Activated T-helper 2 cell treated with anti-CD3 and anti-CD28 coated beads, Interferon-gamma antibody, Interleukin-2, Interleukin-4, amounts not matched to agents 10 μg/mL and 5 μg/mL and 100 μg/mL, durations not matched to agents 14 hours and 24 hours and 36 hours (primary cell): ENCODE measurements around the gene KCNT2. TPM values are rescaled to one million over a fixed set of nuclear protein-coding genes. Genes with fewer than 3 reads are reported as not detected.

Source experiments
- DNase-seq: peaks from one replicate; pipeline ENCODE4 v3.0.0; 2021; ENCODE audit warnings: low spot score
- H3K27ac Mint-ChIP-seq: one replicate; pipeline ENCODE4 v1.8.0; 2021; ENCODE audit warnings: mixed read lengths
- H3K27me3 Mint-ChIP-seq: one replicate; pipeline ENCODE4 v1.8.0; 2021; ENCODE audit warnings: low read depth, mixed read lengths
- H3K36me3 Mint-ChIP-seq: one replicate; pipeline ENCODE4 v1.8.0; 2021; ENCODE audit warnings: low read depth, mixed read lengths
- H3K4me1 Mint-ChIP-seq: one replicate; pipeline ENCODE4 v1.8.0; 2021; ENCODE audit warnings: low read depth, mixed read lengths
- H3K4me3 Mint-ChIP-seq: one replicate; pipeline ENCODE4 v1.8.0; 2021; ENCODE audit warnings: low read depth, mild to moderate bottlenecking, moderate library complexity, mixed read lengths
- H3K9me3 Mint-ChIP-seq: one replicate; pipeline ENCODE4 v1.8.0; 2021; ENCODE audit warnings: mixed read lengths
- intact Hi-C: fragments of 100-400 bp; cut with micrococcal nuclease; formaldehyde crosslinking; loops from one replicate; pipeline ENCODE4 v1.15.1; 2023
- total RNA-seq: library from RNA; stranded (reverse); gene quantifications from 2 replicates; pipeline ENCODE4 v1.2.3, GENCODE V29; 2022

KCNT2 gene
- total RNA-seq, 1 donor from 2014 or later: not detected

DNA sequence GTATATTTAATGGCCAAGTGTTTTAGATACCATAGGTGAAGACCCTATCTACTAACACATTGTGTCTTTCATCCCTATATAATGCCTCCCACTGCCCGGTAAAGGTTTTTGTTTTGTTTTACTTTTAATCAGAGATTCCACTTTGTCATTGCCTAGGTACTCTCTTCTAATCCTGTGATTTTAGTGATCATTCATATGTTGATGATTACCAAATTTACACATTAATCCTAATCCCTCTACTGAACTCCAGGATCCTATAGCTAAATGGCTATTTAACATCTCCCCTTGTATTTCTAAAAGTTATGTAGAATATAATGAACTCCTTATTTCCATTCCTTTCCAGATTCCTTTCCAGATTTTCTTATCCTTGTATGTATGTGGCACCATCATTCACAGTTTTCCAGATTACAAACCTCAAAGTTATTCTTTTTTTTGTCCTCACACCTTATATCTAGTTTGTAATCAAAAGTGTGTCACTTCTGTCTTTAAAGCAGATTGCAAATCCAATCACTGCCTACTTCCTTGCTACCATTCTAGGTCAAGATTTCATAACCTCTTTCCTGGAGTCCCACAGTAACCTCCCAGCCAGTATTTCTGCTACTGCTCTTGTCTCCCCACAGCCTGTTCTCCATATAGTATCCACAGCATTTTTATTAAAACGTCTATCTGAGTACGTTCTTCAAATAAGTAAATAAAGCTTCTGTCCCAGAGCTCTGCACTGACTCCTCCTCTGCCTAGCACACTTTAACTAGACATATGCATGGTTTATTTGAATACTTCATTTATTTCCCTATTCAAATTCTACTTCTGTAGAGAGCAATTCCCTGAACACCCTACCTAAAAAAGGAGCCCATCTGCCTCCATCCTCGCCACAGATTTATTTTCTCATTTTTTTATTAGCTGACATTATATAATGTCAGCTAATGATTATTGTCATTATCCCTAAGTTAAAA is 157.8 kb downstream of the KCNT2 start:
- H3K4me3 Mint-ChIP-seq: no peak overlapping the region

DNA sequence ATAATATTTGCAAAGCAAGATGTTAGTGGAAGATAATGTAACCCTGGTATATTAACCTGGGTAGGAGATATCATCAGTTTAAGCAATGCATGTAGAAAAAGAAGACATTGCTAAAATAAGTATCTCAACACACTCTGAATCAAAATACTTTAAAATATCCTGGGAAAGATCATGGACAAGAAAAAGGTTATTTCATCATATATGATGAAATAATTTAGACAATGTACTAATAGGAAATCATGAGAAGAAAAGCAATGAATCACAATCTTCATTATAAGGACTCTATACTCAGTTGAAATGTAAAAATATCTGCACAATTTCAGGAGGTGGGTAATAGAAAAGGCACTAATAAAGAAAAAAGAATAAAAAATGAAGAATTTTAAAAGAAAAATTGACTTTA is 158.8 kb downstream of the KCNT2 start:
- no peaks in the 10 kb centered on the region for H3K4me1 Mint-ChIP-seq

More for the DNA sequence above, 157.8 kb downstream of the KCNT2 start:
- no peak for DNase-seq
- Mint-ChIP-seq H3K27me3 (no peaks in the 10 kb centered on the region), H3K9me3 (no peaks in the 10 kb centered on the region), H3K4me1 (no peaks in the 10 kb centered on the region), H3K27ac (no peak overlapping the region), H3K36me3 (no peaks in the 10 kb centered on the region)
- intact Hi-C loops: no loop called here

DNA sequence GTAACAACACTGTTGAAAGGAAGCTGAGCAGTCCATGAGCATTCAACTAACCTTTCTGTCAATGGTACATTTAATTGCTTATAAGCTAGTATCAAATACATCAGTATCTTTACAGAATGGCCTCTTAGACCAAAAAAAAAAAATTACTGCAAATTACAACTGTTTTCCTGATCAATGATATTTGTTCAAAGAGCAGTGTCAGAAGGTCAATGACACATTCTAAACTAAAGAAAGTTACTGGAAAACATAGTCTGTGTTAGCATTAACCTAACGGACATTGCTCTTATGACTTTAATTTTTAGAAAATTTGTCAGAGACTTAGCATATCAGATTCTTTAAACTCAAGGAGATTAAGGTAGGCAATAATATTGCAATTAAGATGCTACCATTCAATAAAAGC is 162.5 kb downstream of the KCNT2 start:
- no peaks in the 10 kb centered on the region for H3K27me3 Mint-ChIP-seq
- H3K4me3 Mint-ChIP-seq: no peak overlapping the region
- no peak overlapping the region for H3K27ac Mint-ChIP-seq
- no peaks in the 10 kb centered on the region for H3K36me3 Mint-ChIP-seq
- H3K4me1 Mint-ChIP-seq: no peaks in the 10 kb centered on the region
- intact Hi-C loops: no loop called here
- no peak for DNase-seq
- H3K9me3 Mint-ChIP-seq: no peaks in the 10 kb centered on the region

More for the DNA sequence above, 158.8 kb downstream of the KCNT2 start:
- Mint-ChIP-seq H3K27me3 (no peaks in the 10 kb centered on the region), H3K27ac (no peak overlapping the region), H3K9me3 (no peaks in the 10 kb centered on the region), H3K36me3 (no peaks in the 10 kb centered on the region), H3K4me3 (no peak overlapping the region)
- intact Hi-C loops: no loop called here
- no peak for DNase-seq

DNA sequence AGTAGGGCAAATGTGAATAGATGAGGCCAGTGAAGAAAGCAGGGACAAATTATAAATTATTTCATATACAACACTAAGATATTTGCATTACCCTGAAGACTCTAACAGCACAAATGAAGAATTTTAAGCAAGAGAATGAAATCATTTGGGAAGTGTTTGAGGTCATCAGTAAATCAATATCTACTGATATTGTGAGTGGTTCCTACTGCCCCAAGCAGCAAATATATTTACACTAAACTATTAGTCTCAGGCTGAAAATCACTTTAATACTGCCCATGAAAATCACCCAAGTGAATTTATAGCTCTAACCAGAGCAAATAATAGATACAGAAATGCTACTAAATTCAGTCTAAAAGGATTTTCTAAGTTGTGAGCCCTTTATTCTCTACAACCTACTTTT is 163.6 kb downstream of the KCNT2 start:
- H3K9me3 Mint-ChIP-seq: no peaks in the 10 kb centered on the region
- H3K4me1 Mint-ChIP-seq: no peaks in the 10 kb centered on the region
- no peak for DNase-seq
- no peak overlapping the region for H3K4me3 Mint-ChIP-seq
- no peaks in the 10 kb centered on the region for H3K36me3 Mint-ChIP-seq
- no peaks in the 10 kb centered on the region for H3K27me3 Mint-ChIP-seq
- intact Hi-C loops: no loop called here
- no peak overlapping the region for H3K27ac Mint-ChIP-seq

DNA sequence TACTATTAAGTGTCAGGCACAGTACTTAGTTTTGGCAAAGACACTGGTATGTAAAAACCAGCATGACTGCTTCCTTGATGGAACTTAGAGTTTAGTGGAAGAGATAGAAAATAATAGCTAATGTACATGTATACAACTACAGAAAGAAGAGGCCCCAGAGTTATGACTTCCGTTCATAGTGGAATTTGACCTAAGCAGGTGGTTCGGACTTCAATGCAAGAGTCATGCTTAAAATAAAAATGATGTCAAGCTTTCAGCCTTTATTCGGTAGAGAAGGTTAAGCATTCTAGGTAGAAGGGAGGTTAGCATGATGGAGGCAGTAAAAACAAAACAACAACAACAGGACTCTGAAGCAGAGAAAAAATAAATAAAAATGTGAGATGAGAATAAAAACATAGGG is 165.9 kb downstream of the KCNT2 start:
- Mint-ChIP-seq H3K4me1 (no peaks in the 10 kb centered on the region), H3K4me3 (no peak overlapping the region), H3K27ac (no peak overlapping the region), H3K36me3 (no peaks in the 10 kb centered on the region), H3K27me3 (no peaks in the 10 kb centered on the region), H3K9me3 (no peaks in the 10 kb centered on the region)
- intact Hi-C loops: no loop called here
- DNase-seq: no peak

DNA sequence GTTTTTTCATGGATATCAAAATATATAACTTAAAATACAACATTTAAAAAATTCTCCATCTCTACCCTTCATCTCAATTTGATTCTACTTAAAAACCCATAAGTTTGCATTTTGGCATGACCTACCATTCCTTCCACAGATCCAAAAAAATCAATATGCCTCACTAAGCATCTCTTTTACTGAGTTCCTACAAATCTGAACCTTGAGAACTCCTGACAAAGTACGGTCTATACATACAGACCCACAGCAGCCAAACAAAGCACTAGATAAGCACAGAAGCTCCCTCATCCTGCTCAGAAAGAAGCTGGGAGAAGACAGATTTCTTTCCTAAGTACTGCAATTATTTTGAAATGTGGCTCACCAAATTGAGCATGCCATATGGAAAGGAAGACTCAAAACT is 167.5 kb downstream of the KCNT2 start:
- Mint-ChIP-seq H3K36me3 (no peaks in the 10 kb centered on the region), H3K4me1 (no peaks in the 10 kb centered on the region), H3K4me3 (no peak overlapping the region), H3K27ac (no peak overlapping the region), H3K27me3 (no peaks in the 10 kb centered on the region), H3K9me3 (no peaks in the 10 kb centered on the region)
- no peak for DNase-seq
- intact Hi-C loops: no loop called here

DNA sequence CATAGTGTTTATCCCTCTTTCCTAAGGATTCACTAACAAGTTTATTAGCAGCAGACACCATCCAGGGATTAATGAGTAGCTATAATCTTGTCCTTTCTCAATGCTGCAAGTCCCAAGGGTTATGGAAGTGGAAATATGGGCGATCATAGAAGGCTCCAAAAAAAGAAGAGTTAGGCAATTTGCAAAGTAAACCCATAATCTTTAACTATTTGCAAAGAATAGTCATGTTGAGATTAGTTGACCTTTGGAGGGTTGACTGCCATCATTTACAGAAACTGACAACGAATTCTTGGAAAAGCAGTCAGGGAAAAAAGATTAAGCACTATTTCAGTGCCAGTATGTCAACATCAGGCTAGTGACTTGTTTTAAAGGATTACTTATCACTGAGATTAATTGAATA is 169.9 kb downstream of the KCNT2 start:
- H3K4me3 Mint-ChIP-seq: no peak overlapping the region
- intact Hi-C loops: no loop called here

DNA sequence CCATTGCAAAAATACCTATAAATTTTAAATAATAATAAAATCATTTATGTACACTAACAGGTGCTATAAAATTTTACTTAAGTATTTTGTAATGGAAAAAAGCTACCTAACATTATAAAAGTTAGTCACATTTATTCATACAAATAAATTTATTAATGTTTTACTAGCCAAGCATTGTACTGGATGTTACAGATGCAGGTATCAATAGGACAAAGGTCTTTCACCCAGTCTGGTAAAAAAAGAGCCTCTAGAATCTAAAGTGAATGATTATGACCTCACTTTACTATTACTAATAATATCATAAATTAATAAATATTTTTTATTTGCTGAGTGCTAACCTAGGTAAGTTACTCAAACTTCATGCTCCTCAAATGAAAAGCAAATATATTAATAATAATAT is 170.6 kb downstream of the KCNT2 start:
- DNase-seq: no peak
- Mint-ChIP-seq H3K27ac (no peak overlapping the region), H3K27me3 (no peaks in the 10 kb centered on the region), H3K9me3 (no peaks in the 10 kb centered on the region), H3K36me3 (no peaks in the 10 kb centered on the region), H3K4me3 (no peak overlapping the region), H3K4me1 (no peaks in the 10 kb centered on the region)
- intact Hi-C loops: no loop called here

More for the DNA sequence above, 169.9 kb downstream of the KCNT2 start:
- Mint-ChIP-seq H3K36me3 (no peaks in the 10 kb centered on the region), H3K27ac (no peak overlapping the region), H3K27me3 (no peaks in the 10 kb centered on the region), H3K4me1 (no peaks in the 10 kb centered on the region), H3K9me3 (no peaks in the 10 kb centered on the region)
- DNase-seq: no peak

DNA sequence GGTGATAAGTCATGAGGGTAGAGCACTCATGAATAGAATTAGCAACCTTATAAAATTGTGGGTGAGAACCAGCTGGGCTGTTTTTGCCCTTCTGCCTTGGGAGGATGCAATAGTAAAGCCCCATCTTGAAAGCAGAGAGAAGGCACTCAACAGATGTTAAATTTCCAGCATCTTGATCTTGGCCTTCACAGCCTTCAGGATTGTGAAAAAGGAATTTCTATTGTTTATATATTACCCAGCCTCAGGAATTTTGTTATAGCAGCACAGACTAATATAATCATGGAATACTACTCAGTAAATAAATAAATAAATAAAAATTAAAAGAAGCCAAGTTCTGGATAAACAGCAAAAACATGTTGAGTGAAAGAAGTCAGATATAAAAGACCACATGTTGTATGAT is 175.2 kb downstream of the KCNT2 start:
- no peaks in the 10 kb centered on the region for H3K4me1 Mint-ChIP-seq
- no peak overlapping the region for H3K27ac Mint-ChIP-seq
- H3K36me3 Mint-ChIP-seq: no peaks in the 10 kb centered on the region
- H3K27me3 Mint-ChIP-seq: no peaks in the 10 kb centered on the region
- no peaks in the 10 kb centered on the region for H3K9me3 Mint-ChIP-seq
- no peak for DNase-seq
- intact Hi-C loops: no loop called here
- no peak overlapping the region for H3K4me3 Mint-ChIP-seq

DNA sequence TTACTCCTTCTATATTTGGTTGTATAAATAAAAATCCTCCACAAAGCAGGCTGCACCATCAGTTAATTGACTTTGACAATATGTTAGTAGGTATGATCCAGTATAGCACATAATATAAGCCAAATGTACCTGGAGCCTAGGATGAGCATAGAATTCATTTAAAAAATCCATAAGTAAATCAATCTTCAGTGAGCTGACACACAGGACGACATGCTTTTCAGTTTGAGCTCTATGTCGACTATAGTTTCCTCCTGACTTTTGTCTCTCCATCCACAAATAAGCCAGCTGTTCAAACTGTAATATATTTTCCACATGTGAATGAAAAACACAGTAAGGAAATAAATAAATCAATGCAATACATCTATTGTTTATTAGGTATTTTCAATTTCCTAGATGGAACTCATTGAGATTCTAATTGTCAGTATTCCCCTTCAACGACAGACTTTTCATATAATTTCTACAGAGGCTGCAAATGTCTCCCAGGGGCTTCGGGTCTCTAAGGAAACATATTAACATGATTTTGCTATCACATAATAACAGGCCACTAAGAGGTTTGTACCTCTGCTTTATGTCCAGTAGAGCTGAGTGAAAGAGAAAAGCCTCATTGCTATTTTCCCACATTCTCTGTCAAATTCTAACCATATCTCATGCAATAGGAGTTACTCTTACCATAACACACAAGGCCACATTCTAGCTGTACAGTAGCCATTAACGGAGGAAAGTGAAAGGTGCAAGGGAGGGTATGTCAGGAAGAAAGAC is 180.1 kb downstream of the KCNT2 start:
- Mint-ChIP-seq H3K4me3 (no peak overlapping the region), H3K27ac (no peak overlapping the region), H3K27me3 (no peaks in the 10 kb centered on the region), H3K9me3 (no peaks in the 10 kb centered on the region), H3K36me3 (no peaks in the 10 kb centered on the region), H3K4me1 (no peaks in the 10 kb centered on the region)
- DNase-seq: no peak
- intact Hi-C loops: no loop called here

DNA sequence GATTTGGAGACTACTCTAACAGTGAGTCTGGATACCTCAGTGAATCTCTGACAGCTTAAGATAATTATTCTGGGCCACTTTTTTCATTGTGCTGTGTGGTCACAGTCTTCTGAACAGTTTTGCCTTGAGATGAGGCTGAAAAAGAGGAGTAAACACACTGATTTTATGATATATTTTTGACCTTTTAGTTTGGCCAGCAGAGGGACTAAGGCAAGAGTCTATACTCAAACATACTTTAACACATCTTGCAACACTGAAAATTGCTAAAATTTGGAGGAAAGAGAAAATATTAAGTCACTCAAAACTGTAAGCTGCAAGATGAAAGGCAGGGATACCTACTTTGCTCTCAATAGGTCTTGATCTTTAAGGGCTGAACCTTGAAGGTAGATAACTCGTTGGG is 182.7 kb downstream of the KCNT2 start:
- intact Hi-C loops: no loop called here
- no peak for DNase-seq
- H3K27me3 Mint-ChIP-seq: no peaks in the 10 kb centered on the region
- H3K27ac Mint-ChIP-seq: no peak overlapping the region
- no peaks in the 10 kb centered on the region for H3K36me3 Mint-ChIP-seq
- H3K4me3 Mint-ChIP-seq: no peak overlapping the region
- H3K4me1 Mint-ChIP-seq: no peaks in the 10 kb centered on the region
- no peaks in the 10 kb centered on the region for H3K9me3 Mint-ChIP-seq

DNA sequence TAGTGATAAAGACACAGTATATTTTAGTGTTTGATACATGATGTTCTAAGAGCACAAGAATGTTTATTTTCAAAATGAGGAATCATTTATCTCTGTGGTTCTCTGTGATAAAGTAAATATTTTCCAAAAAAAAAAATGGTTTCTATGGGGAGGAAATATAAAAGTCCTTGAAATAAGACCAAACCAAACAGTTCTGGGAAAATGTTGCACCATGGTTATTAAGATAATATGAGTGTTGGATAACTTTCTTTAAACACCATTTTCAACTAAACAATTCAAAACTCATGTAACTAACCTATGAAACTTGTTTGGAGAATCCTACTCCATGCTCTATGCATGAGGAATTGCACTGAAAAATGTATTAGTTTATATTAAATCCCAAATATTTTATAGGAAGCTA is 184.6 kb downstream of the KCNT2 start:
- no peaks in the 10 kb centered on the region for H3K27me3 Mint-ChIP-seq

DNA sequence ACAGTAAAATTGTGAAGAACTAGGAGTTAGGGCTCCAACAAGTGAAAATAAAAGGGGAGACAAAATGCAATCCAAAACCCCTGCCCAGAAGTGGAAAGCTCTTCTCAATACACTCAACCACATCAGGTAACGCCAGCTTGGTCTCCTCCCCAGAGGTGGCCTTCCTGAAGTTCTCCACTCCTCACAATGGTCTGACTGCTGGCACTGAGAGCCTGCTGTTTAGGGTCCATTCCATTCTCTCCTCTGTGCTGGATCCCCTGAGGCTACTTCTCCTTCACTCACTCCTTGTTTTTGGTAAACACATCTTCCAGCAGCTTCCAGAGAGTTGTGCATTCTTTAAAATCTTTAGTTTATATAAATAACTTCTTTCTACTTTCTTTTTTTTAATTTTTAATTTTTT is 189.5 kb downstream of the KCNT2 start:
- intact Hi-C loops: no loop called here
- DNase-seq: no peak

More for the DNA sequence above, 184.6 kb downstream of the KCNT2 start:
- Mint-ChIP-seq H3K4me1 (no peaks in the 10 kb centered on the region), H3K9me3 (no peaks in the 10 kb centered on the region), H3K4me3 (no peak overlapping the region), H3K36me3 (no peaks in the 10 kb centered on the region), H3K27ac (no peak overlapping the region)
- DNase-seq: no peak
- intact Hi-C loops: no loop called here

More for the DNA sequence above, 189.5 kb downstream of the KCNT2 start:
- no peak overlapping the region for H3K4me3 Mint-ChIP-seq
- H3K36me3 Mint-ChIP-seq: no peaks in the 10 kb centered on the region
- no peaks in the 10 kb centered on the region for H3K9me3 Mint-ChIP-seq
- H3K27me3 Mint-ChIP-seq: no peaks in the 10 kb centered on the region
- H3K4me1 Mint-ChIP-seq: no peaks in the 10 kb centered on the region
- H3K27ac Mint-ChIP-seq: no peak overlapping the region
